Measurements from ENCODE around the gene C1R. TPM values are rescaled to one million over a fixed set of nuclear protein-coding genes. Genes with fewer than 3 reads are reported as not detected.
"Not testable (repeated sequence)": the region's sequence is repeated elsewhere in the genome, so short reads cannot be mapped to it uniquely, and the experiment has no call there.

The C1R gene
- total RNA-seq, 1 experiment from 2014 or later: 10.7 TPM

- DNase-seq (ENCODE audit: low spot score): no peak
These were observed 27.9 kb upstream of the C1R start for GRCh38 chr12:7120166-7120565.

GRCh38 chr12:7118881-7119280, 26.6 kb upstream of the C1R start:
- DNase-seq (ENCODE audit: low spot score): no peak

GRCh38 chr12:7117670-7118069, 25.4 kb upstream of the C1R start:
- DNase-seq (ENCODE audit: low spot score): no peak

GRCh38 chr12:7116916-7117315, 24.7 kb upstream of the C1R start:
- no peak for DNase-seq (ENCODE audit: low spot score)

- DNase-seq (ENCODE audit: low spot score): no peak
These were observed 24.0 kb upstream of the C1R start for GRCh38 chr12:7116196-7116595.

GRCh38 chr12:7114851-7115250, 22.6 kb upstream of the C1R start:
- DNase-seq (ENCODE audit: low spot score): no peak

- DNase-seq (ENCODE audit: low spot score): no peak
These were observed 21.8 kb upstream of the C1R start for GRCh38 chr12:7114008-7114407.

- no peak for DNase-seq (ENCODE audit: low spot score)
These were observed 21.2 kb upstream of the C1R start for GRCh38 chr12:7113389-7113871.

GRCh38 chr12:7112041-7112440, 19.8 kb upstream of the C1R start:
- DNase-seq (ENCODE audit: low spot score): no peak

- no peak for DNase-seq (ENCODE audit: low spot score)
These were observed 18.4 kb upstream of the C1R start for GRCh38 chr12:7110661-7111060.

GRCh38 chr12:7109572-7109920, 17.3 kb upstream of the C1R start:
- DNase-seq (ENCODE audit: low spot score): no peak

- DNase-seq (ENCODE audit: low spot score): peak; percentile 67
These were observed 16.7 kb upstream of the C1R start, which contains the start of gene C1RL for GRCh38 chr12:7108796-7109571. C1RL (minus strand) TSS chr12:7109214; CDS start chr12:7109180, 34 bp downstream.

GRCh38 chr12:7108003-7108795, 16.0 kb upstream of the C1R start:
- peak; percentile 56 for DNase-seq (ENCODE audit: low spot score)

- DNase-seq (ENCODE audit: low spot score): no peak
These were observed 15.4 kb upstream of the C1R start for GRCh38 chr12:7107636-7108002.

- not testable (repeated sequence) for DNase-seq (ENCODE audit: low spot score)
These were observed 14.9 kb upstream of the C1R start for GRCh38 chr12:7107181-7107580.

- no peak for DNase-seq (ENCODE audit: low spot score)
These were observed 13.8 kb upstream of the C1R start for GRCh38 chr12:7106082-7106481.

GRCh38 chr12:7103837-7104584, 11.8 kb upstream of the C1R start:
- no peak for DNase-seq (ENCODE audit: low spot score)

- no peak for DNase-seq (ENCODE audit: low spot score)
These were observed 10.3 kb upstream of the C1R start for GRCh38 chr12:7102582-7102981.

GRCh38 chr12:7101694-7102131, 9.5 kb upstream of the C1R start:
- no peak for DNase-seq (ENCODE audit: low spot score)

- DNase-seq (ENCODE audit: low spot score): no peak
These were observed 8.9 kb upstream of the C1R start for GRCh38 chr12:7101047-7101693.

- no peak for DNase-seq (ENCODE audit: low spot score)
These were observed 8.0 kb upstream of the C1R start for GRCh38 chr12:7100239-7100638.

Measured in A172 (cell line).